OCI-LY7 (cell line): ENCODE results near the gene TGFBRAP1. TPM values are rescaled to one million over a fixed set of nuclear protein-coding genes. Genes with fewer than 3 reads are reported as not detected.

Experiments
- BruUV-seq: library from RNA; stranded (reverse); fragments of 400-500 nt; replicated peaks from 2 replicates; lab custom pipeline; 2021; lab: Mats Ljungman, UMichigan
- CTCF ChIA-PET: fragments of 300-600 bp; sonication (Branson Sonifier 250); formaldehyde crosslinking; loops from one replicate; lab custom pipeline; 2022; ENCODE audit warnings: antibody characterized with exemption; ENCODE audit not compliant: unreplicated experiment; lab: Charles Lee
- POLR2A ChIA-PET: fragments of 300-600 bp; sonication (Branson Sonifier 250); formaldehyde crosslinking; loops from one replicate; lab custom pipeline; 2022; ENCODE audit warnings: antibody characterized with exemption; lab: Charles Lee
- DNase-seq: peaks from one replicate; pipeline ENCODE4 v3.0.0-alpha.2; 2015; ENCODE audit warnings: low spot score
- H2AFZ ChIP-seq: fragments of 200-600 bp; sonication (generic), shearing (Covaris generic); 2 replicates; pipeline ENCODE4 v1.6.1; 2014; ENCODE audit warnings: mild to moderate bottlenecking, antibody characterized with exemption, low read length, moderate library complexity
- H3K27ac ChIP-seq: fragments of 200-600 bp; sonication (generic); 2 replicates; pipeline ENCODE4 v1.5.1; 2014; ENCODE audit warnings: mixed run types, low read depth, mild to moderate bottlenecking, moderate library complexity, low read length, inconsistent platforms; ENCODE audit not compliant: poor library complexity, severe bottlenecking
- H3K36me3 ChIP-seq: fragments of 200-600 bp; sonication (generic); 2 replicates; pipeline ENCODE4 v1.6.1; 2014; ENCODE audit warnings: mild to moderate bottlenecking, antibody characterized with exemption, low read length, moderate library complexity, mixed read lengths; ENCODE audit not compliant: insufficient read depth
- H3K4me1 ChIP-seq: fragments of 200-600 bp; sonication (generic); 2 replicates; pipeline ENCODE4 v1.5.1; 2014; ENCODE audit warnings: mild to moderate bottlenecking, low read length; ENCODE audit not compliant: insufficient read depth, poor library complexity, severe bottlenecking
- H3K4me2 ChIP-seq: fragments of 200-600 bp; sonication (generic); 2 replicates; pipeline ENCODE4 v1.6.1; 2014; ENCODE audit warnings: mild to moderate bottlenecking, low read length
- H3K4me3 ChIP-seq: fragments of 200-600 bp; sonication (generic); 2 replicates; pipeline ENCODE4 v1.5.1; 2014; ENCODE audit warnings: mild to moderate bottlenecking, low read depth, low read length; ENCODE audit not compliant: poor library complexity, severe bottlenecking
- H3K79me2 ChIP-seq: fragments of 200-600 bp; sonication (generic); 2 replicates; pipeline ENCODE4 v1.6.1; 2016; ENCODE audit warnings: low read depth, mild to moderate bottlenecking, low read length, moderate library complexity, mixed read lengths; ENCODE audit not compliant: insufficient read depth
- H3K9me2 ChIP-seq: fragments of 200-600 bp; sonication (generic); 2 replicates; pipeline ENCODE4 v1.6.1; 2016; ENCODE audit warnings: mild to moderate bottlenecking, low read length, mixed read lengths; ENCODE audit not compliant: insufficient read depth
- H3K9me3 ChIP-seq: fragments of 200-600 bp; sonication (generic); 2 replicates; pipeline ENCODE4 v1.6.1; 2014; ENCODE audit warnings: mild to moderate bottlenecking, mixed run types, low read length, mixed read lengths
- H4K20me1 ChIP-seq: fragments of 200-600 bp; sonication (generic); 2 replicates; pipeline ENCODE4 v1.6.1; 2014; ENCODE audit warnings: mild to moderate bottlenecking, antibody characterized with exemption, low read length, moderate library complexity, mixed read lengths; ENCODE audit not compliant: insufficient read depth
- EZH2phosphoT487 ChIP-seq: fragments of 200-600 bp; sonication (generic); IDR thresholded peaks from 2 replicates; pipeline ENCODE4 v1.6.1; 2018; ENCODE audit warnings: low read depth, borderline replicate concordance, mild to moderate bottlenecking, mixed run types, antibody characterized with exemption, low read length, moderate library complexity, mixed read lengths
- intact Hi-C: fragments of 100-400 bp; cut with micrococcal nuclease; formaldehyde crosslinking; loops from one replicate; pipeline ENCODE4 v1.10.0; 2022; ENCODE audit not compliant: unreplicated experiment
- total RNA-seq, 2 experiments: library from RNA; depleted of rRNA in 1 of 2; stranded (reverse); fragments of >200 nt in 1 of 2; shearing (Covaris generic) in 1 of 2; gene quantifications; 2 replicates each; pipeline ENCODE4 v1.2.3, GENCODE V29; 2014 to 2022
- TF ChIP-seq, protein P1 (sequence below): fragments of 200-600 bp; sonication (generic); conservative IDR thresholded peaks from 2 replicates; pipeline ENCODE4 v1.5.1; 2014; ENCODE audit warnings: mild to moderate bottlenecking, antibody characterized with exemption, low read length, moderate library complexity, mixed read lengths

Gene TGFBRAP1
- total RNA-seq, 2 experiments from 2014 or later, result 20.5 to 24.6 TPM

DNA sequence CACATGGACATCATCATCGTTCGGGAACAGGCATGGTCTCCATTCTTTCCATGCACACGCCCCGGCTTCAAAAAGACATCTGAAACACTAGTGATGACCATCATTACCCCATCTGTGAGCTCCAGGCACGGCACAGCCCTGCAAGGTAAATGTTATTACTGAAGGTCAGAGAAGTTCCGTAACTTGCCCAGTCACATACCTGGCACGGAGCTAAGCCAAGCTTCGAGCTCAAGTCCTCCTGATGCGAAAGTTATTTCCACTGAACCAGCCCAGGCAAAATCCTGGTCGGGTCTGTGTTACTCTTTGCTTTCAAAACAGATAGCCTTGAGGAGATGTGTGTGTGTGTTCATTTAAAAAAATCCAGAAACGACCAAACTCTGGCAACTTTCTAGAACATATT, 46.5 kb upstream of the TGFBRAP1 start:
- no peak overlapping the region for H3K4me3 ChIP-seq
- no peak overlapping the region for H3K27ac ChIP-seq
- no peaks in the 10 kb centered on the region for H4K20me1 ChIP-seq
- ChIA-PET POLR2A (no interaction called here), CTCF (no interaction called here)
- no peaks in the 10 kb centered on the region for H3K79me2 ChIP-seq
- intact Hi-C loops, result no loop called here
- no peaks in the 10 kb centered on the region for H3K4me1 ChIP-seq
- TF ChIP-seq, protein P1, sequence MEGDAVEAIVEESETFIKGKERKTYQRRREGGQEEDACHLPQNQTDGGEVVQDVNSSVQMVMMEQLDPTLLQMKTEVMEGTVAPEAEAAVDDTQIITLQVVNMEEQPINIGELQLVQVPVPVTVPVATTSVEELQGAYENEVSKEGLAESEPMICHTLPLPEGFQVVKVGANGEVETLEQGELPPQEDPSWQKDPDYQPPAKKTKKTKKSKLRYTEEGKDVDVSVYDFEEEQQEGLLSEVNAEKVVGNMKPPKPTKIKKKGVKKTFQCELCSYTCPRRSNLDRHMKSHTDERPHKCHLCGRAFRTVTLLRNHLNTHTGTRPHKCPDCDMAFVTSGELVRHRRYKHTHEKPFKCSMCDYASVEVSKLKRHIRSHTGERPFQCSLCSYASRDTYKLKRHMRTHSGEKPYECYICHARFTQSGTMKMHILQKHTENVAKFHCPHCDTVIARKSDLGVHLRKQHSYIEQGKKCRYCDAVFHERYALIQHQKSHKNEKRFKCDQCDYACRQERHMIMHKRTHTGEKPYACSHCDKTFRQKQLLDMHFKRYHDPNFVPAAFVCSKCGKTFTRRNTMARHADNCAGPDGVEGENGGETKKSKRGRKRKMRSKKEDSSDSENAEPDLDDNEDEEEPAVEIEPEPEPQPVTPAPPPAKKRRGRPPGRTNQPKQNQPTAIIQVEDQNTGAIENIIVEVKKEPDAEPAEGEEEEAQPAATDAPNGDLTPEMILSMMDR, result no peak
- TF ChIP-seq EZH2phosphoT487, result no peak
- H3K36me3 ChIP-seq, result no peaks in the 10 kb centered on the region
- BruUV-seq, result no TSS peak
- H3K4me2 ChIP-seq, result no peak overlapping the region
- H3K9me3 ChIP-seq, result no peaks in the 10 kb centered on the region
- H3K9me2 ChIP-seq, result no peaks in the 10 kb centered on the region
- DNase-seq, result no peak
- no peak overlapping the region for H2AFZ ChIP-seq

DNA sequence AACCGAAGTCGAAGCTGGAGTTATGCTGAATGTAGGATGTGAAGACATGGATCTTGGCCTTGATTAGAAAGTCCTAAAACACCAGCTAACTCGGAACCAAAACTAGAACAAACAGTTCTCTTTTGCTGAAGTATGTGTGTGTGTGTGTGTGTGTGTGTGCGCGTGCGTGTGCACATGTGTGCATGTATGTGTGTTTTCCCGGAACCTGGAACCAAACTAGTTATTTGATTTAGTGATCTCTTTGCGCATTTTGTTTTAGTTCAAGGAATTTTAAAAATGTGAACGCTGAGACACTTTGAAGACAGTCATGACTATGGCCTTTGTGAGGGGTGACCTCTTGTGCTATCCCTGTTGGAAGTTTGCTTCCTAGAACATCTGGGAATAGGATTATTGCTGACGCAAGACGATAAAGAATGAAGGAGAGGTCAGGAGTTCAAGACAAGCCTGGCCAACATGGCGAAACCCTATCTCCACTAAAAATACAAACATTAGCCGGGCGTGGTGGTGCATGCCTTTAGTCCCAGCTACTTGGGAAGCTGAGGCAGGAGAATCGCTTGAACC, 45.5 kb upstream of the TGFBRAP1 start:
- POLR2A ChIA-PET, result no interaction called here
- CTCF ChIA-PET, result no interaction called here
- Histone ChIP-seq H3K9me3 (no peaks in the 10 kb centered on the region), H3K4me1 (no peaks in the 10 kb centered on the region), H3K9me2 (no peaks in the 10 kb centered on the region), H3K79me2 (no peaks in the 10 kb centered on the region), H3K4me2 (no peak overlapping the region), H4K20me1 (no peaks in the 10 kb centered on the region), H2AFZ (no peak overlapping the region), H3K27ac (no peak overlapping the region), H3K4me3 (no peak overlapping the region), H3K36me3 (no peaks in the 10 kb centered on the region)
- no peak for DNase-seq
- intact Hi-C loops, result no loop called here
- TF ChIP-seq EZH2phosphoT487, result no peak
- TF ChIP-seq, protein P1, result no peak
- BruUV-seq, result no TSS peak

DNA sequence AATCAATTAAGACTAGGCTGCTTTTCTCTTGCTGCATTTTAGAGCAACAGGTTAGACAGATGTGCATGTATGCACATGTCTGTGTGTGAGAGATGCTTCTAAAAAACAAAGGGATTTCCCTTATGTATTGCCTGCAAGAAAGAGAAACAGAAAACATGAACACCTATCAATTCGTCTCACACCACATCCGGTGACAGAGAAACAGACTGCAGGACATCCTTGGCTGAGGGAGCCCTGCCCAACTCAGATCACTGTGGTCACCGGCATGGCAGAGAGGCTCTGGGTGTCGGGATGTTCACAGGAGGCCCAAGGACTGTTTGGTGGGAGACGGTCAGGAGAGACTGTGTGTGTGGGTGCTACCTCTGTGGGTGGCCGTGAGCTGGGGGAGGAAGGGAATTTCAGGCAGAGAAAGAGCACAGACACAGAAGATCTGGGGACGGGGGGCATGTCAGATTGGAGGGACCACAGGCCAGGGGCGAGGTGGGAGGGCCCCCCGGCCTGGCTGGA, 44.4 kb upstream of the TGFBRAP1 start:
- CTCF ChIA-PET, result interaction anchor here (0.7 kb wide), 1 partner anchor 139 kb away, joined by 3 read pairs; no protein-coding TSS in a partner anchor
- H4K20me1 ChIP-seq, result no peaks in the 10 kb centered on the region
- H3K9me3 ChIP-seq, result no peaks in the 10 kb centered on the region
- intact Hi-C loops, result no loop called here
- H3K4me1 ChIP-seq, result no peaks in the 10 kb centered on the region
- TF ChIP-seq EZH2phosphoT487, result no peak
- TF ChIP-seq, protein P1, result no peak
- no peak overlapping the region for H2AFZ ChIP-seq
- POLR2A ChIA-PET, result no interaction called here
- no TSS peak for BruUV-seq
- H3K36me3 ChIP-seq, result no peaks in the 10 kb centered on the region
- no peak overlapping the region for H3K4me3 ChIP-seq
- H3K79me2 ChIP-seq, result no peaks in the 10 kb centered on the region
- no peak for DNase-seq
- H3K9me2 ChIP-seq, result no peaks in the 10 kb centered on the region
- H3K27ac ChIP-seq, result no peak overlapping the region
- H3K4me2 ChIP-seq, result no peak overlapping the region
